Measurements from ENCODE around the gene PARS2.

DNA sequence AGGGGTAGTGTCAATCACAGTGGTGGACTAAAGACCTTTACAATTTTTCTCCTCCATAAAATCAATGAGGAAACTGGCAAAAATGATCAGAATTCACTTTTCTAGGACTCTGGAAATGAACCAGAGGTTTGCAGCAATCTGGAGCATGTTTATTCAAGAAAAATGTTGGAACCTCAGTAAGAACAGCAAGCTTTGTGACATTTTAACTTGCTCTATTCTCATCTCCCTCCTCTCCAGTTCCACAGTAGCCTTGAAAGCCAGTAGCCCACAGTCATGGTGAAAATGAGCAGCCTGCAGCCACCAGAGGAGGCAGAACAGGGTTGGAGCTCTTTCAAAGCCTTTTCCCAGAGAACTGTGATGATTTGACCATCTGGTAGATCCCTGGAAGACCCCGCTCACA, 39.6 kb downstream of the PARS2 start:
- TF ChIP-seq, protein P1, sequence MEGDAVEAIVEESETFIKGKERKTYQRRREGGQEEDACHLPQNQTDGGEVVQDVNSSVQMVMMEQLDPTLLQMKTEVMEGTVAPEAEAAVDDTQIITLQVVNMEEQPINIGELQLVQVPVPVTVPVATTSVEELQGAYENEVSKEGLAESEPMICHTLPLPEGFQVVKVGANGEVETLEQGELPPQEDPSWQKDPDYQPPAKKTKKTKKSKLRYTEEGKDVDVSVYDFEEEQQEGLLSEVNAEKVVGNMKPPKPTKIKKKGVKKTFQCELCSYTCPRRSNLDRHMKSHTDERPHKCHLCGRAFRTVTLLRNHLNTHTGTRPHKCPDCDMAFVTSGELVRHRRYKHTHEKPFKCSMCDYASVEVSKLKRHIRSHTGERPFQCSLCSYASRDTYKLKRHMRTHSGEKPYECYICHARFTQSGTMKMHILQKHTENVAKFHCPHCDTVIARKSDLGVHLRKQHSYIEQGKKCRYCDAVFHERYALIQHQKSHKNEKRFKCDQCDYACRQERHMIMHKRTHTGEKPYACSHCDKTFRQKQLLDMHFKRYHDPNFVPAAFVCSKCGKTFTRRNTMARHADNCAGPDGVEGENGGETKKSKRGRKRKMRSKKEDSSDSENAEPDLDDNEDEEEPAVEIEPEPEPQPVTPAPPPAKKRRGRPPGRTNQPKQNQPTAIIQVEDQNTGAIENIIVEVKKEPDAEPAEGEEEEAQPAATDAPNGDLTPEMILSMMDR (IDR thresholded peaks at IDR 0.05; ENCODE audit: poor library complexity), result no peak
- no peak for TF ChIP-seq EZH2phosphoT487 (IDR thresholded peaks at IDR 0.05; ENCODE audit: low read depth, severe bottlenecking, unreplicated experiment)
